Measurements from ENCODE around the gene POTEJ. TPM values are rescaled to one million over a fixed set of nuclear protein-coding genes. Genes with fewer than 3 reads are reported as not detected.
"Not testable (repeated sequence)": the region's sequence is repeated elsewhere in the genome, so short reads cannot be mapped to it uniquely, and the experiment has no call there.

POTEJ gene
- total RNA-seq, 1 donor from 2014 or later: not detected

GRCh38 chr2:130641688-130642087 is 30.4 kb downstream of the POTEJ start:
- not testable (repeated sequence) for H3K9me3 Mint-ChIP-seq; H3K27ac Mint-ChIP-seq; H3K27me3 Mint-ChIP-seq; H3K36me3 Mint-ChIP-seq; H3K4me3 Mint-ChIP-seq; H3K4me1 Mint-ChIP-seq (ENCODE audit: unreplicated experiment); DNase-seq (ENCODE audit: extremely low spot score, unreplicated experiment)

- not testable (repeated sequence) for H3K36me3 Mint-ChIP-seq; DNase-seq (ENCODE audit: extremely low spot score, unreplicated experiment); H3K27me3 Mint-ChIP-seq; H3K27ac Mint-ChIP-seq; H3K4me3 Mint-ChIP-seq; H3K9me3 Mint-ChIP-seq; H3K4me1 Mint-ChIP-seq (ENCODE audit: unreplicated experiment)
Measured at GRCh38 chr2:130649285-130649684, 38.0 kb downstream of the POTEJ start.

- H3K9me3 Mint-ChIP-seq; H3K27ac Mint-ChIP-seq; H3K4me3 Mint-ChIP-seq; H3K27me3 Mint-ChIP-seq; DNase-seq (ENCODE audit: extremely low spot score, unreplicated experiment); H3K4me1 Mint-ChIP-seq (ENCODE audit: unreplicated experiment); H3K36me3 Mint-ChIP-seq: not testable (repeated sequence)
Measured at GRCh38 chr2:130664506-130664905, 53.3 kb downstream of the POTEJ start.

- not testable (repeated sequence) for H3K4me3 Mint-ChIP-seq; H3K4me1 Mint-ChIP-seq (ENCODE audit: unreplicated experiment); H3K27me3 Mint-ChIP-seq; H3K36me3 Mint-ChIP-seq; DNase-seq (ENCODE audit: extremely low spot score, unreplicated experiment); H3K27ac Mint-ChIP-seq; H3K9me3 Mint-ChIP-seq
- peak; percentile 23 for TF ChIP-seq CTCF (conservative IDR thresholded peaks at IDR 0.05)
Measured at GRCh38 chr2:130665596-130665995, 54.4 kb downstream of the POTEJ start.

- H3K4me3 Mint-ChIP-seq; H3K36me3 Mint-ChIP-seq; H3K9me3 Mint-ChIP-seq; H3K27me3 Mint-ChIP-seq; H3K4me1 Mint-ChIP-seq (ENCODE audit: unreplicated experiment); H3K27ac Mint-ChIP-seq; DNase-seq (ENCODE audit: extremely low spot score, unreplicated experiment): not testable (repeated sequence)
Measured at GRCh38 chr2:130667516-130667915, 56.3 kb downstream of the POTEJ start.

- H3K27ac Mint-ChIP-seq; DNase-seq (ENCODE audit: extremely low spot score, unreplicated experiment); H3K9me3 Mint-ChIP-seq; H3K36me3 Mint-ChIP-seq; H3K27me3 Mint-ChIP-seq; H3K4me1 Mint-ChIP-seq (ENCODE audit: unreplicated experiment); H3K4me3 Mint-ChIP-seq: not testable (repeated sequence)
Measured at GRCh38 chr2:130670026-130670745, 58.9 kb downstream of the POTEJ start.

GRCh38 chr2:130692041-130692770 is 81.0 kb downstream of the POTEJ start:
- H3K4me3 Mint-ChIP-seq; H3K36me3 Mint-ChIP-seq; H3K4me1 Mint-ChIP-seq (ENCODE audit: unreplicated experiment); H3K27ac Mint-ChIP-seq; H3K9me3 Mint-ChIP-seq; DNase-seq (ENCODE audit: extremely low spot score, unreplicated experiment): not testable (repeated sequence)
- H3K27me3 Mint-ChIP-seq: peaks cover 19% of the 10 kb centered on the region

- H3K36me3 Mint-ChIP-seq; H3K9me3 Mint-ChIP-seq; DNase-seq (ENCODE audit: extremely low spot score, unreplicated experiment); H3K4me3 Mint-ChIP-seq; H3K4me1 Mint-ChIP-seq (ENCODE audit: unreplicated experiment); H3K27ac Mint-ChIP-seq: not testable (repeated sequence)
- H3K27me3 Mint-ChIP-seq: peaks cover 16% of the 10 kb centered on the region
- TF ChIP-seq CTCF (conservative IDR thresholded peaks at IDR 0.05): peak; percentile 60
Measured at GRCh38 chr2:130693474-130693873, 82.2 kb downstream of the POTEJ start.

- H3K27me3 Mint-ChIP-seq: peaks cover 11% of the 10 kb centered on the region
- H3K27ac Mint-ChIP-seq, H3K36me3 Mint-ChIP-seq: not testable (repeated sequence)
Measured at GRCh38 chr2:130703250-130703649, 92.0 kb downstream of the POTEJ start.

More at GRCh38 chr2:130703250-130703649, 92.0 kb downstream of the POTEJ start:
- not testable (repeated sequence) for H3K4me3 Mint-ChIP-seq; DNase-seq (ENCODE audit: extremely low spot score, unreplicated experiment); H3K4me1 Mint-ChIP-seq (ENCODE audit: unreplicated experiment); H3K9me3 Mint-ChIP-seq

Other genes with a start within 250 kb of the POTEJ start
- 2.1 and 3.9 TPM in 2 replicates for gene POTEI, start 102.1 kb upstream of the POTEJ start, total RNA-seq (ENCODE audit: low replicate concordance)
- not detected in 2 replicates for gene CFC1B, start 90.2 kb upstream of the POTEJ start, total RNA-seq (ENCODE audit: low replicate concordance)
- gene CFC1, start 11.9 kb upstream of the POTEJ start, total RNA-seq (ENCODE audit: low replicate concordance): 25.5 and 27.1 TPM in 2 replicates
- gene GPR148, start 117.6 kb downstream of the POTEJ start, total RNA-seq (ENCODE audit: low replicate concordance): 0.48 and 2.2 TPM in 2 replicates
- gene AMER3, start 144.1 kb downstream of the POTEJ start, total RNA-seq (ENCODE audit: low replicate concordance): 3.9 and 10.9 TPM in 2 replicates
- gene ARHGEF4, start 225.5 kb downstream of the POTEJ start, total RNA-seq (ENCODE audit: low replicate concordance): 15.7 and 31.4 TPM in 2 replicates